Epithelial cell of proximal tubule (primary cell): Measurements from ENCODE around the gene WBP1L. TPM values are rescaled to one million over a fixed set of nuclear protein-coding genes. Genes with fewer than 3 reads are reported as not detected.

ENCODE experiments used
- DNase-seq: peaks from one replicate; pipeline ENCODE4 v3.0.0-alpha.2; 2011; ENCODE audit warnings: low read depth
- H3K4me3 ChIP-seq: 2 replicates; pipeline ENCODE4 v1.5.1; 2011; ENCODE audit warnings: low read depth, mild to moderate bottlenecking, low read length
- total RNA-seq: library from RNA; depleted of rRNA; stranded (reverse); fragments of >200 nt; gene quantifications from 2 replicates; pipeline ENCODE4 v1.2.3, GENCODE V29; 2015
- TF ChIP-seq, protein P1 (sequence below): conservative IDR thresholded peaks from 2 replicates; pipeline ENCODE4 v1.5.1; 2012; ENCODE audit warnings: low read depth, mild to moderate bottlenecking, low read length

WBP1L gene
- total RNA-seq, 1 donor from 2014 or later: 18.4 TPM

GRCh38 chr10:102780527-102780808 lies 36.7 kb downstream of the WBP1L start:
- DNase-seq: no peak
- TF ChIP-seq, protein P1, sequence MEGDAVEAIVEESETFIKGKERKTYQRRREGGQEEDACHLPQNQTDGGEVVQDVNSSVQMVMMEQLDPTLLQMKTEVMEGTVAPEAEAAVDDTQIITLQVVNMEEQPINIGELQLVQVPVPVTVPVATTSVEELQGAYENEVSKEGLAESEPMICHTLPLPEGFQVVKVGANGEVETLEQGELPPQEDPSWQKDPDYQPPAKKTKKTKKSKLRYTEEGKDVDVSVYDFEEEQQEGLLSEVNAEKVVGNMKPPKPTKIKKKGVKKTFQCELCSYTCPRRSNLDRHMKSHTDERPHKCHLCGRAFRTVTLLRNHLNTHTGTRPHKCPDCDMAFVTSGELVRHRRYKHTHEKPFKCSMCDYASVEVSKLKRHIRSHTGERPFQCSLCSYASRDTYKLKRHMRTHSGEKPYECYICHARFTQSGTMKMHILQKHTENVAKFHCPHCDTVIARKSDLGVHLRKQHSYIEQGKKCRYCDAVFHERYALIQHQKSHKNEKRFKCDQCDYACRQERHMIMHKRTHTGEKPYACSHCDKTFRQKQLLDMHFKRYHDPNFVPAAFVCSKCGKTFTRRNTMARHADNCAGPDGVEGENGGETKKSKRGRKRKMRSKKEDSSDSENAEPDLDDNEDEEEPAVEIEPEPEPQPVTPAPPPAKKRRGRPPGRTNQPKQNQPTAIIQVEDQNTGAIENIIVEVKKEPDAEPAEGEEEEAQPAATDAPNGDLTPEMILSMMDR: no peak
- H3K4me3 ChIP-seq: no peak overlapping the region

DNA sequence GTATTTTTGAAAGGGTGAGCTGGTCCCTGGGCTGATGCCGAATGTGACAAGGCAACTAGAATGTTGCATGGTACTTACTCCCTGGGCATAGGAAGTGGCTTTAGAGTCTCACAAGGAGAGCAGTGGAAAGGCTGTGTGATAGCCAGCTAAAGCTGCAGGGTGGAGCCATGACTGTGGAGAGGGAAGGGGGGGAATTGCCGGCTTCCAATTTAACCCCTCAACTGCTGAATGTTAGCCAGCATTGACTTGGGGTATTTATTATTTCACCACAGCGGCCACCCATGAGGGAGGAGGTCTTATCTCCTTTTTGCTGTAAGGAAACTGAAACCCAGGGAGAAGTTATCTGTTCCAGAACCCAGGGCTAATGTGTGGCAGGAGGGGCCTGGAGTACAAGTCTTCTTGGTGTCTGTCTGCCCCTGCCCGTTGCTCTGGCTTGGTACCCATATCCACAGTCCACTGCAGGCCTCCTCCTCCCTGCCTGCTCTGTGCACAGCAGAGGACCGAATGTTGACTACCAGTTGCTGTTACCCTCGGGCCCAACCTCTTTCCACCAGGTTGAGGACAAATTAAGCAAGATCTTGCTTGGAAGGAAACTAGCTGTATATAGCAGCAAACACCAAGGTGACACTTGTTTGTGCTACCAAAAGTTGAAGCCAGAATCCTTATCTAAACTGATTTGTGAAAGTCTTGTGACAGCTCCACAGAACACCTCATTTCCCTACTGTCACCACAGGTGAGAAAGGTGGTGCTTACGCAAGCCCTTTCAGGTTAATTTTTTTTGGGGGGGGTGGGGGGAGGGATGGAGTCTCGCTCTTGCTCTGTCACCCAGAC lies 37.6 kb downstream of the WBP1L start:
- H3K4me3 ChIP-seq: no peak overlapping the region
- DNase-seq: no peak
- TF ChIP-seq, protein P1: no peak

GRCh38 chr10:102781921-102782557 lies 38.3 kb downstream of the WBP1L start:
- no peak overlapping the region for H3K4me3 ChIP-seq
- TF ChIP-seq, protein P1: no peak
- DNase-seq: no peak

- DNase-seq: no peak
- no peak overlapping the region for H3K4me3 ChIP-seq
- TF ChIP-seq, protein P1: no peak
Measured at GRCh38 chr10:102782673-102783551, 39.2 kb downstream of the WBP1L start.

- DNase-seq: no peak
- TF ChIP-seq, protein P1: no peak
- H3K4me3 ChIP-seq: no peak overlapping the region
Measured at GRCh38 chr10:102783568-102783967, 39.8 kb downstream of the WBP1L start.

DNA sequence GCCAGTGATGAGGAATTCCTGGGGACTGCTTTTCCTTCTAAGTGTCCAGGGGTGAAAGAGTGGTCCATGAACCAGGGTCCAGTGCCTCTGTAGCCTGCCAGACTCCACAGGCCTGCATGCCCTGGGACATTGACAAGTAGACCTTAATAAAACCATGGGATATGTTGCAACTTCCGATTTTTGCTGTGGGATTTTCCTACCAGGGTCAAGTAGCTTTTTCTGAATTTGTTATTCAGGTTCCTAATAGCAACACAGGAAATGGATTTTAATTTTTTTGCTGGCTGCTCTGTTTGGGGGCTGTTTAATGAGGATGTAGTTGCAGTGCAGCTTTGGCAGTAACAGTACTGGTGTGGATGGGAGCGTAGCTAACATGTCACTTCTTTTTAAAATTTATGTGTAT lies 42.1 kb downstream of the WBP1L start:
- TF ChIP-seq, protein P1: no peak
- H3K4me3 ChIP-seq: no peak overlapping the region
- DNase-seq: no peak
